COR-L47 (cell line): ENCODE data around the gene MCEMP1.
A peak's percentile ranks its signal among the peaks of the same experiment; 100 is the strongest.

Experiments used
- DNase-seq: peaks from one replicate; lab custom pipeline; 2025; lab: John Stamatoyannopoulos, UW

MCEMP1 gene

DNA sequence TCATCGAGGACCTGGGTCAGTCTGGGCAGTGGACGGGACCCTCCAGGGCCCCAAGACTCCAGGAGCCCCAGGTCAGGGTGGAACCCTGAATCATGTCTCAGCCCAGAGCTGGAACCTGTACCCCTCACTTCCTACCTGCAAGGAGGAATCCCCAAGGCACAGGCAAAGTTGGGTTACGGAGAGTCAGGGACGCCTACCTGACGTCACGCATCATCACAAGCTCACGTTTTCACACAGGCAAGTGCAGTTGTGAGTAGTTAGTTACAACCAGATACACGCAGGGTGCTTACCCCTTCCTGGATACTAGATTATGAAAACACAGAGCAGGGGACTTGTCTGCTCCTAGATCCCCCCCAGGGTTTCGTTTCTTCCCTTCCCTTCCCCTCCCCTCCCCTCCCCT, 6.1 kb upstream of the MCEMP1 start:
- no peak for DNase-seq

DNA sequence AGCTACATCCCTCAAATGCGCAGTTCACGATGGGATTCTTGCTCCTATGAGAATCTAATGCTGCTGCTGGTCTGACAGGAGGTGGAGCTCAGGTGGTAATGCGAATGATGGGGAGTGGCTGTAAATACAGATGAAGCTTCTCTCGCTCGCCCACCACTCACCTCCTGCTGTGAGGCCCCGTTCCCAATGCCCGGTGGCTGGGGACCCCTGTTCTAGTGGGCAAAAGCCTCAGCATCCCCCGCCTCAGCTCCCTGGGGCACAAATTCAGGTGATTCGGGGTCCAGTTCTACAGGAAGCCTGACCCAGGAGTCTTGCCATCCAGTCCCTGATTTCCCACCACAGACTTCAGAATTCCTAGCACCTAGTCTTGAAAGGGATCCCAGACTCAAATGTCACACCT, 4.4 kb upstream of the MCEMP1 start:
- DNase-seq = no peak

- DNase-seq = peak; percentile 10
These were observed 2.6 kb upstream of the MCEMP1 start for GRCh38 chr19:7674010-7675005.

DNA sequence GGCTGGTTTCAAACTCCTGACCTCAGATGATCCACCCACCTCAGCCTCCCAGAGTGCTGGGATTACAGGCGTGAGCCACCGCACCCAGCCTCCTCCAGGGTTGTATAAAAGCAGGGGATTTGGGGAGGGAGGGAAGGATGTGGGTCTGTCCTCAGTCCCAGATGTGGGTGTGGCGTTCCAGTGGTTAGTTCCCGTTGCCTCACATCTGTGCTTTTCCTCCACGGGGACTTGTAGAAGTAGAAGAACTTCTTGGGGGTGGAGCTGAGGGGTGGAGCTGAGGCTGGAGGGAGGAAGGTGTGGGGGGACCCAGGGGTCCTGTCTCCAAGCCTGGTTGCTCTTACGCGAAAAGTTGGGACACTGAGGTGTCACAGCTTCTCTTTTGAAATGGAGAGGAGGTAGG, 514 bp upstream of the MCEMP1 start:
- no peak for DNase-seq

DNA sequence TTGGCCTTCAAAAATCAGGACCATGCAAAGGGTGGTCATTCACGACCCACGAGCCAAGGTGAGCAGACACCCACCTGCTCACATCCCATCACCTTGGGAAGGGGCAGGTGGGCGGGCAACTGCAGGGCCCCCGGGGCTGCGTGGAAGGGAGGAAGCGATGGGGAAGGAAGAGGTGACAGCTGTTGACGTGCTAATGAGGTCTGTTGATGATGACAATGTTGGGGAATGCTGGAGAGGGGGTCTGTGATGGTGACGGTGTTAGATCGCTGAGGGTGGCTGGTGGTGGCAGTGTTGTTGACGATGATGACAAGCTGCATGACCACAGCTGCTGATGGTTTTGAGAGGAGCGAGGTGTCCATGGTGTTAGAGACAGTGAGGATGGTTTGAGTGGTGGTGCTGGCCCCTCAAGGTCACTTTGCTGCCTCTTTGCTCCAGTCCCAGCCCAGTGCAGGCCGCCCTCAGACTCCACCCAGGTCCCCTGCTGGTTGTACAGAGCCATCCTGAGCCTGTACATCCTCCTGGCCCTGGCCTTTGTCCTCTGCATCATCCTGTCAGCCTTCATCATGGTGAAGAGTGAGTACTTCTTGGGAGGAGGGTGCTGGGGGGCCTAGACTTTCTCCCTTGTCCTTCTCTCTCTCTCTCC, 900 bp downstream of the MCEMP1 start:
- no peak for DNase-seq

DNA sequence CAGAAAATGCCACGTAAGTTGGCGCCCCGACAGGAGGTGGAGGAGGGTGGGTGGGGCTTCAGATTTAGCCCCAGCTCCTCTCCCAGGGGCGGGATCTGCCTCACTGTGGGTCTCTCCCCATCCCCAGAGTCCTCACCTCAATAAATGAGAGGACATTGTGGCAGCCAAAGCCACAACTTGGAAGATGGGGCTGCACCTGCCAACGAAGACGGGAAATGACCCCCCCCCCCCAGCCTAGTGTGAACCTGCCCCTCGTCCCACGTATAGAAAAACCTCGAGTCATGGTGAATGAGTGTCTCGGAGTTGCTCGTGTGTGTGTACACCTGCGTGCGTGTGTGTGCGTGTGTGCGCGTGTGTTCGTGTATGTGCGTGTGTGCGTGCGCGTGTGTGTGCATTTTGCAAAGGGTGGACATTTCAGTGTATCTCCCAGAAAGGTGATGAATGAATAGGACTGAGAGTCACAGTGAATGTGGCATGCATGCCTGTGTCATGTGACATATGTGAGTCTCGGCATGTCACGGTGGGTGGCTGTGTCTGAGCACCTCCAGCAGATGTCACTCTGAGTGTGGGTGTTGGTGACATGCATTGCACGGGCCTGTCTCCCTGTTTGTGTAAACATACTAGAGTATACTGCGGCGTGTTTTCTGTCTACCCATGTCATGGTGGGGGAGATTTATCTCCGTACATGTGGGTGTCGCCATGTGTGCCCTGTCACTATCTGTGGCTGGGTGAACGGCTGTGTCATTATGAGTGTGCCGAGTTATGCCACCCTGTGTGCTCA, 2.3 kb downstream of the MCEMP1 start:
- peak; percentile 59 for DNase-seq

DNA sequence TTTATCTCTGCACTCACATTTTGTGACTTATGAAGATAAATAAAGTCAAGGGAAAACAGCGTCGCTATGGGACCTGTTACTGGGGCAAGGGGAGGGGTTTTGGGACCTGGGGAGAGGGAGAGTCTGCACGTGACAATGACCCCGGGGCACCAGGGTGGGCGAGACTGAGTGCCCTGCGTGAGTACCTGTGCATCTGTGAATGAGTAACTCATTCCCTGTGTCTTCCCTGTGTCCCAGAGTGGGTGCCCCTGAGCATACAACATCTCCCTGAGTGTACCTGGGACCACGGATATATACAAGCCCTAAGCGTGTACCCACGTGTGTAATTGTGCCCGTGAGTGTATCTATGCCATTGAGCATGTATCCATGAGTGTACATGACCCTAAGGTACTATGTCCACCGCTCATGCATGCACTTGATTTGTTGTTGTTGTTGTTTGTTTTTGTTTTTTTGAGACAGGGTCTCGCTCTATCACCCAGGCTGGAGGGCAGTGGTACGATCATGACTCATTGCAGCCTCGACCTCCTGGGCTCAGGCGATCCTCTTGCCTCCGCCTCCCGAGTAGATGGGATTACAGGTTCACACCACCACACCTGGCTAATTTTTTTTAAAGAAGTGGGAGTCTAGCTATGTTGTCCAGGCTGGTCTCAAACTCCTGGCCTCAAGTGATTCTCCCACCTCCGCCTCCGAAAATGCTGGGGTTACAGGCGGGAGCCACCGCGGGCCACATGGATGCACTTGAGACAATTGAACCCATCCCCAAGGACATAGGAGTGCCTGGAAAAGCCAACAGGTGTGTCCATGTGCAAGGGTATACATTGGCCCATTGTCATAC, 3.1 kb downstream of the MCEMP1 start:
- no peak for DNase-seq

GRCh38 chr19:7680606-7681339, 3.9 kb downstream of the MCEMP1 start, which contains the start of gene TRAPPC5:
TSS of gene TRAPPC5 (plus strand) at chr19:7680833. CDS start at chr19:7682254, 1,421 bp downstream.
- DNase-seq = peak; percentile 82

GRCh38 chr19:7681340-7682174, 4.7 kb downstream of the MCEMP1 start:
- DNase-seq = no peak

GRCh38 chr19:7682175-7682855, 5.4 kb downstream of the MCEMP1 start:
- no peak for DNase-seq

DNA sequence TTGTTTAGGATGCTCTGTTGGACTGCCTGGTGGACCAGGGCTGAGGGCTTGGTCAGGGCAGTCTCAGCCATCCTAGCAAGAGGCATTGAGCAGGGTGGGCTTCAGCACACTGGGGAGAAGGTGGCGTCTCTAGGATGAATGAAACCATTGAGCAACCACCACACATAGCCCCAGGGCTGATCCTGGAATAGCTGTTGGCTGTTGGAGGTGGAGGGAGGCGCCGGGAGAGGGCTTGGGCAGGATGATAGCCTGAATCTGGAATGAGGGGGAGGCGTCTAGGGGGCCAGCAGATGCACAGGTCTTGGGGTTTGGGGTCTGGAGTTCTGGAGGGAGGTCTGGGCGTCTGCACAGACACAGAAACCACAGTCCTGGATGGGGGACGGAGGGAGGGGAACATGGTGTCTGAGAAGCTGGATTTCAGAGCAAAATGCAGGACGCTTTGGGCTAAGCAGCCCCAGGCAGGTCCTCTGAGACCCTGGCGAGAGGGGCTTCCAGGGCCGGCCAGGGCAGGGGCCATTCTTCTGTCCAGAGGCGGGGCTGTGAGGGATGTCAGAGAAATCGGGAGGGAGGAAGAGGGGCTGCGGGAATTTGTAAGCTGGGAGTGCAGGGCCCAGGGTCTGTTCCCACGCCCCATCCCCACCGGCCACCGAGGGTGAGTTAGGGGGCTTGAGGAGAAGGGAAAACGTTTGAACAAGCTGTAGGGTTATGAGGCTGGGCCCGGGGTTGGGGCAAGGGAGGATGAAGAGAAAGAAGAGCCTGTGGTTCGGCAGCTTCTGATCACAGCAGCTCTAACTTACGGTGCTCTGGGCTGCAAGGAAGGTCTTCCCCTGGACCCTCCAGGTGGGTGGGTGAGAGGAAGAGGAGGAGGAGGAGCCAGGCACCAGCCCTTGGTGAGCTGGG, 8.9 kb downstream of the MCEMP1 start:
- no peak for DNase-seq

GRCh38 chr19:7687177-7687576, 10.3 kb downstream of the MCEMP1 start:
- no peak for DNase-seq

DNA sequence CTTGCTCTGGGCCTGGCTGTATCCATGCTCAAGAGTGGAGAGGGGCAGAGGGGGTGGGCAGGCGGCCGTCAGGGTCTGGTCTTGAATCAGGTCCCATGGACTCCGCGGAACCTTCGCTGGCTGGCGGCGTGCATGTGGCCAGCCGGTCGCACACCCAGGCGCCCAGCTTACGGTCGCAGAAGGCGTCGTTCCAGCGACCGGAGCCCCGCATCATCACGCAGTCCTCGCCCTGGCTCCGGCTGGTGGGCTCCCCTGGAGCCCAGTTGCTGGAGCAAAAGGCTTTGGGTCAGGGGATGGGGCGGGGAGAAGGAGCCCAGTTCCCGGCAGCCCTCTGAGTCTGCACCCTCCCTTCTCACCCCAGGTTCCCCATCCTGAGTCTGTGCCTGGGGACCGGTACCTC, 12.3 kb downstream of the MCEMP1 start:
- no peak for DNase-seq

- DNase-seq = no peak
These were observed 13.9 kb downstream of the MCEMP1 start for GRCh38 chr19:7690779-7691258.

GRCh38 chr19:7691497-7691896, 14.6 kb downstream of the MCEMP1 start:
- no peak for DNase-seq

- DNase-seq = no peak
These were observed 15.7 kb downstream of the MCEMP1 start for GRCh38 chr19:7692417-7693088.

DNA sequence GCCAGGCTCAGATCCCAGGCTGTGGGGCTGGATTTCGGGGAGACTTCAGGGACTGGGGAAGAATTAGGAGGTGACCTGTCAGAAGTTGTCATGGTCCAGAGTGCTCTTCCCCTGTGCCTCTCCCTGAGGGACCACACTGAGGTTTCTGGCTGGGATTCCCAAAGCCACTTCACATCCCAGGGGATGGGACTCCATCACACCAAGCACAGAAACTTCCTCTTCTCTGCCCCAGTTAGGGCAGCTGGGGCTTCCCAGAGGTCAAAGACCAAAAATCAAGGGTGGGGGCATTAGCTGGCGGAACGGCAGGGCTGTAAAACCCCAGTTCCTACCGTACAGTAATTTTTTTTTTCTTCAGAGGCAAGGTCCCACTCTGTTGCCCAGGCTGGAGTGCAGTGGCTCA, 17.6 kb downstream of the MCEMP1 start:
- DNase-seq = no peak
